Neural cell (in vitro differentiated cells): ENCODE data around the gene ZNF616. TPM values are rescaled to one million over a fixed set of nuclear protein-coding genes. Genes with fewer than 3 reads are reported as not detected.

Experiments
- H2AFZ ChIP-seq: fragments of 200-600, 300-800 bp; sonication (generic), shearing (Covaris generic); 2 replicates; pipeline ENCODE4 v1.6.0; 2014; ENCODE audit warnings: low read depth, mild to moderate bottlenecking, antibody characterized with exemption, low read length, moderate library complexity
- H3F3A ChIP-seq: fragments of 200-600 bp; shearing (Covaris generic); 2 replicates; pipeline ENCODE4 v1.6.1; 2016; ENCODE audit warnings: mild to moderate bottlenecking, moderate library complexity, mixed read lengths, antibody characterized with exemption, low read length; ENCODE audit not compliant: insufficient read depth, poor library complexity, severe bottlenecking
- H3K27ac ChIP-seq: fragments of 200-600, 300-800 bp; sonication (generic), shearing (Covaris generic); 2 replicates; pipeline ENCODE4 v1.5.1; 2014; ENCODE audit warnings: mild to moderate bottlenecking, low read length, moderate library complexity
- H3K27me3 ChIP-seq: fragments of 300-800, 200-600 bp; sonication (generic), shearing (Covaris generic); 2 replicates; pipeline ENCODE4 v1.6.0; 2014; ENCODE audit warnings: mild to moderate bottlenecking, low read depth, low read length, moderate library complexity; ENCODE audit not compliant: insufficient read depth
- H3K36me3 ChIP-seq: fragments of 300-800, 200-600 bp; sonication (generic), shearing (Covaris generic); 2 replicates; pipeline ENCODE4 v1.5.1; 2014; ENCODE audit warnings: mild to moderate bottlenecking, antibody characterized with exemption, low read length, moderate library complexity; ENCODE audit not compliant: insufficient read depth
- H3K4me2 ChIP-seq: fragments of 300-800, 200-600 bp; sonication (generic), shearing (Covaris generic); 2 replicates; pipeline ENCODE4 v1.6.0; 2014; ENCODE audit warnings: mild to moderate bottlenecking, low read length
- H3K4me3 ChIP-seq: fragments of 300-800, 200-600 bp; sonication (generic), shearing (Covaris generic); 2 replicates; pipeline ENCODE4 v1.5.1; 2014; ENCODE audit warnings: mild to moderate bottlenecking, low read length, moderate library complexity
- H3K79me2 ChIP-seq: fragments of 200-600 bp; shearing (Covaris generic); replicated peaks from 2 replicates; pipeline ENCODE4 v1.6.0; 2014; ENCODE audit warnings: mild to moderate bottlenecking, low read length, moderate library complexity; ENCODE audit not compliant: insufficient read depth
- H3K9ac ChIP-seq: fragments of 300-800, 200-600 bp; sonication (generic), shearing (Covaris generic); 2 replicates; pipeline ENCODE4 v1.6.1; 2016; ENCODE audit warnings: mild to moderate bottlenecking, low read length, mixed read lengths
- H3K9me2 ChIP-seq: fragments of 200-600 bp; shearing (Covaris generic); 2 replicates; pipeline ENCODE4 v1.6.1; 2016; ENCODE audit warnings: mild to moderate bottlenecking, low read length, mixed read lengths; ENCODE audit not compliant: insufficient read depth
- H3K9me3 ChIP-seq: fragments of 200-600, 300-800 bp; sonication (generic), shearing (Covaris generic); 2 replicates; pipeline ENCODE4 v1.6.1; 2016; ENCODE audit warnings: mild to moderate bottlenecking, mixed run types, low read length, moderate library complexity, mixed read lengths
- H4K20me1 ChIP-seq: fragments of 200-600 bp; shearing (Covaris generic); 2 replicates; pipeline ENCODE4 v1.6.1; 2016; ENCODE audit warnings: mild to moderate bottlenecking, mixed run types; ENCODE audit not compliant: insufficient read depth
- CTCF ChIP-seq: fragments of 450-650 bp; IDR thresholded peaks from 2 replicates; pipeline ENCODE4 v1.5.1; 2014; ENCODE audit warnings: antibody characterized with exemption, mild to moderate bottlenecking, moderate library complexity; ENCODE audit not compliant: poor library complexity, severe bottlenecking
- EP300 ChIP-seq: fragments of 450-650 bp; conservative IDR thresholded peaks from 2 replicates; pipeline ENCODE4 v1.6.1; 2014; ENCODE audit warnings: antibody characterized with exemption, mild to moderate bottlenecking, moderate library complexity; ENCODE audit not compliant: poor library complexity, severe bottlenecking
- EZH2 ChIP-seq: fragments of 200-600, 300-800 bp; shearing (Covaris generic), sonication (generic); IDR thresholded peaks from 2 replicates; pipeline ENCODE4 v1.6.1; 2014; ENCODE audit warnings: antibody characterized with exemption, low read length, borderline replicate concordance, mild to moderate bottlenecking; ENCODE audit not compliant: insufficient read depth, poor library complexity, severe bottlenecking
- MXI1 ChIP-seq: fragments of 450-650 bp; conservative IDR thresholded peaks from 2 replicates; pipeline ENCODE4 v1.6.1; 2014; ENCODE audit warnings: antibody characterized with exemption, mild to moderate bottlenecking; ENCODE audit not compliant: poor library complexity, severe bottlenecking
- POLR2AphosphoS5 ChIP-seq: IDR thresholded peaks from 2 replicates; pipeline ENCODE4 v1.6.1; 2012
- RAD21 ChIP-seq: fragments of 450-650 bp; conservative IDR thresholded peaks from 2 replicates; pipeline ENCODE4 v1.6.1; 2014; ENCODE audit warnings: antibody characterized with exemption, mild to moderate bottlenecking, moderate library complexity
- REST ChIP-seq: IDR thresholded peaks from 2 replicates; pipeline ENCODE4 v1.6.1; 2012; ENCODE audit warnings: borderline replicate concordance
- SMC3 ChIP-seq: fragments of 450-650 bp; conservative IDR thresholded peaks from 2 replicates; pipeline ENCODE4 v1.6.1; 2014; ENCODE audit warnings: antibody characterized with exemption, mild to moderate bottlenecking, moderate library complexity; ENCODE audit not compliant: poor library complexity
- TAF1 ChIP-seq: IDR thresholded peaks from 2 replicates; pipeline ENCODE4 v1.6.1; 2012; ENCODE audit warnings: low read depth
- polyA plus RNA-seq: library from polyadenylated mRNA; depleted of rRNA; stranded (reverse); fragments of >200 nt; gene quantifications from 2 replicates; pipeline ENCODE4 v1.2.3, GENCODE V29; 2014

ZNF616 gene
- polyA plus RNA-seq, 1 donor from 2014 or later: 10.9 TPM

- H3K4me3 ChIP-seq: peak overlapping the region; percentile 89
- no peaks in the 10 kb centered on the region for H3K27me3 ChIP-seq
- H3F3A ChIP-seq: no peaks in the 10 kb centered on the region
- peak overlapping the region; percentile 62 for H2AFZ ChIP-seq
- H3K9me2 ChIP-seq: no peaks in the 10 kb centered on the region
- H3K9ac ChIP-seq: peak overlapping the region; percentile 86
- TF ChIP-seq REST (peak; percentile 9), SMC3 (no peak), MXI1 (peak; percentile 66)
- H3K36me3 ChIP-seq: peaks cover 7% of the 10 kb centered on the region
- H3K27ac ChIP-seq: peak overlapping the region; percentile 94
- H3K79me2 ChIP-seq: peaks cover 29% of the 10 kb centered on the region
- H3K9me3 ChIP-seq: peaks cover 14% of the 10 kb centered on the region
- H3K4me2 ChIP-seq: peak overlapping the region; percentile 52
- no peaks in the 10 kb centered on the region for H4K20me1 ChIP-seq
Observed at GRCh38 chr19:52138983-52139251, 821 bp downstream of the ZNF616 start.

GRCh38 chr19:52138278-52138982, 1.3 kb downstream of the ZNF616 start:
- H3K27ac ChIP-seq: peak overlapping the region; percentile 94
- peak overlapping the region; percentile 89 for H3K4me3 ChIP-seq
- no peak for TF ChIP-seq SMC3
- TF ChIP-seq EZH2: no peak
- TF ChIP-seq TAF1: peak; percentile 60
- peak; percentile 71 for TF ChIP-seq POLR2AphosphoS5
- TF ChIP-seq RAD21: no peak
- TF ChIP-seq CTCF: no peak
- TF ChIP-seq REST: peak; percentile 92
- TF ChIP-seq EP300: no peak
- peak; percentile 91 for TF ChIP-seq MXI1
- H4K20me1 ChIP-seq: no peaks in the 10 kb centered on the region
- peak overlapping the region; percentile 72 for H3K4me2 ChIP-seq
- H3K36me3 ChIP-seq: peaks cover 7% of the 10 kb centered on the region
- H2AFZ ChIP-seq: peak overlapping the region; percentile 62
- peaks cover 18% of the 10 kb centered on the region for H3K9me3 ChIP-seq
- H3K9me2 ChIP-seq: no peaks in the 10 kb centered on the region
- no peaks in the 10 kb centered on the region for H3K27me3 ChIP-seq
- peak overlapping the region; percentile 86 for H3K9ac ChIP-seq
- H3K79me2 ChIP-seq: peaks cover 31% of the 10 kb centered on the region
- no peaks in the 10 kb centered on the region for H3F3A ChIP-seq
